ENCODE data around the gene IPO13. TPM values are rescaled to one million over a fixed set of nuclear protein-coding genes. Genes with fewer than 3 reads are reported as not detected.

The IPO13 gene, protein sequence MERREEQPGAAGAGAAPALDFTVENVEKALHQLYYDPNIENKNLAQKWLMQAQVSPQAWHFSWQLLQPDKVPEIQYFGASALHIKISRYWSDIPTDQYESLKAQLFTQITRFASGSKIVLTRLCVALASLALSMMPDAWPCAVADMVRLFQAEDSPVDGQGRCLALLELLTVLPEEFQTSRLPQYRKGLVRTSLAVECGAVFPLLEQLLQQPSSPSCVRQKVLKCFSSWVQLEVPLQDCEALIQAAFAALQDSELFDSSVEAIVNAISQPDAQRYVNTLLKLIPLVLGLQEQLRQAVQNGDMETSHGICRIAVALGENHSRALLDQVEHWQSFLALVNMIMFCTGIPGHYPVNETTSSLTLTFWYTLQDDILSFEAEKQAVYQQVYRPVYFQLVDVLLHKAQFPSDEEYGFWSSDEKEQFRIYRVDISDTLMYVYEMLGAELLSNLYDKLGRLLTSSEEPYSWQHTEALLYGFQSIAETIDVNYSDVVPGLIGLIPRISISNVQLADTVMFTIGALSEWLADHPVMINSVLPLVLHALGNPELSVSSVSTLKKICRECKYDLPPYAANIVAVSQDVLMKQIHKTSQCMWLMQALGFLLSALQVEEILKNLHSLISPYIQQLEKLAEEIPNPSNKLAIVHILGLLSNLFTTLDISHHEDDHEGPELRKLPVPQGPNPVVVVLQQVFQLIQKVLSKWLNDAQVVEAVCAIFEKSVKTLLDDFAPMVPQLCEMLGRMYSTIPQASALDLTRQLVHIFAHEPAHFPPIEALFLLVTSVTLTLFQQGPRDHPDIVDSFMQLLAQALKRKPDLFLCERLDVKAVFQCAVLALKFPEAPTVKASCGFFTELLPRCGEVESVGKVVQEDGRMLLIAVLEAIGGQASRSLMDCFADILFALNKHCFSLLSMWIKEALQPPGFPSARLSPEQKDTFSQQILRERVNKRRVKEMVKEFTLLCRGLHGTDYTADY
- 10 to 100 TPM; 28.4 to 43.1 TPM for total RNA-seq

DNA sequence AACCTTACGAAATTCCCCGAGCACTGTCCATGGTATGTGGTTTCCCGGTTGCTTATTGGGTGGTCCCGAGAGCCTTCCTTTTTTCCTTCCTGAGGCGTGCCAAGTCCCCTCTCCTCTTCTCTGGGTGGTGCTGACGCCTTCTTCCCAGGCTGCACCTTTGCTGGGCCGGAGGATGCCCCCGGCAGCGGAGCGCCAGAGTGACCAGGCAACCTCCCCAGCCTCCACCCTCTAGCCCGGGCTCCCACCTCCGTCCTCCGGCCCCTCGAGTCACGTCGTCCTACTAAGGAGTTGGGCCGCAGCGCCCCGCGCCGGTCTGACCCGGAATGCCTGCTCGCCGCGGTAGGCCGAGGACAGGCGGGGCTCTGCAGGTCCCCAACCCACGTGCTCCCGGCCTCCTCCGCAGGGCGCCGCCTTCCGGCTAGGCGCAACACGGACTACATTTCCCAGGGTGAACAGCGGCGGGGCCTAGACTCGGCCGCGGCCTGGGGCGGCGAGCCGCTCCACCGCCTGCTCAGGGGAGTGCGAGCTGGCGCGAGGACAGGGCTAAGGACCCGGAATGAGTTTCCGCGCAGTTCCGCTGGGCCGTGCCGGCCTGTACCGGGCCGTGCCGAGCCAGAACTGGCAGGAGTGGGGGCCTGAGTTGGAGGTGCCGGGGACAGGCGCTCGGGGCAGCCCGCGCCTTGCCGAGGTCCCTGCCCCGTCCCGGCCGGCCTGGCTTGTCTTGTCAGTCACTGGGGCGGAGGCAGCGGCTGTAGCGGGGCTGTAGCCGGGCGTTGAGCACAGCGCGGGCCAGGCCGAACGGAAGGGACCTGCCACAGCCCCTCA lies at the start of gene IPO13:
IPO13 (plus strand) TSS at position 715 of the 825 bp plus-strand sequence. CDS start 651 bp downstream, outside the sequence.
- H3K27me3 Mint-ChIP-seq, result no peaks in the 10 kb centered on the region
- DNase-seq (ENCODE audit: low spot score), result peak; percentile 98
- peak within 1 kb of the TSS; percentile 86 to 95 for H3K27ac Mint-ChIP-seq
- H3K4me1 Mint-ChIP-seq (ENCODE audit: low read depth in 2 of 2), result peaks cover 29 to 40% of the 10 kb centered on the region in 2 donors
- H3K9me3 Mint-ChIP-seq, result no peaks in the 10 kb centered on the region
- ATAC-seq, result peak; percentile 98 to 99
- peak within 1 kb of the TSS; percentile 95 for H3K4me3 Mint-ChIP-seq
- H3K36me3 Mint-ChIP-seq, result peaks cover 7% of the 10 kb centered on the region

DNA sequence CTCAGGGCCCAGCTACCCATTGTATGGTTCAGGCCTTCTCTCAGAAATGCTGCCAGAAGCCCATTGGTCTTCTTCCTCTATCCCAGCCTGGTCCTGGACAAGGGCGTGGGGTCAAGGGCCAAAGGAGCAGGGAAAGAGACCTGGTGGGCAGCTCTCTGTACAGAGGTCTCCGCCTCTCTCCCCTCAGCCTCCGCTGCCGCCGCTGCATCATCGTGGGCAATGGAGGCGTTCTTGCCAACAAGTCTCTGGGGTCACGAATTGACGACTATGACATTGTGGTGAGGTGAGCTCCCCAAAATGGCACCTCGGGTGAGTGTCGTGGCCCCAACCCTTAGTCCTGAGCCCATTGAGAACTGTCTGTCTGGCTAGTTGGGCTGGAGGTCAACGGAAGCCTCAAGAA lies 47.8 kb upstream of the IPO13 start:
- no peak overlapping the region for H3K4me3 Mint-ChIP-seq
- ATAC-seq (no peak), DNase-seq (ENCODE audit: low spot score) (no peak)
- peaks cover 0 to 4% of the 10 kb centered on the region in 2 donors for H3K4me1 Mint-ChIP-seq (ENCODE audit: low read depth in 2 of 2)
- H3K27ac Mint-ChIP-seq, result no peak overlapping the region
- no peaks in the 10 kb centered on the region for H3K9me3 Mint-ChIP-seq
- H3K36me3 Mint-ChIP-seq, result no peaks in the 10 kb centered on the region
- no peaks in the 10 kb centered on the region for H3K27me3 Mint-ChIP-seq

DNA sequence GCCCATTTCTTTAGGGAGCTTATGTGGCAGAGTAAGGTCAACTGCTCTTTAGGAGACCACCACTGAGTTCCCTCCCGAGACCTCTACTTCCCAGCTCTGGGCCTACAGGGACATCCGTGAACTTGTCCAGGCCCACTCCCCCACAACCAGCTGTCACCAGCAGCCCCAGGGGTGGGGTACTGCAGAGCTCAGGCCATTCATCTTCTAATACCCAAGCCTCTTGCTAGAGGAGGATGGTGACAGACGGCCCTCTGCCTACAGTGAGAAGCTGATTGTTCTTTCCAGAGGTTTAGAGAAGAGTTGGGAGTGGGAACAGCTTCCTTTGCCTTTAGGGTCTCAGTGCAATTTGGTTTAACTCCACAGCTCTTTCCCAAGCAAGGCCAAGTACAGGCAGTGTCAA lies 46.4 kb upstream of the IPO13 start:
- H3K27me3 Mint-ChIP-seq, result no peaks in the 10 kb centered on the region
- no peak overlapping the region for H3K4me3 Mint-ChIP-seq
- ATAC-seq (no peak), DNase-seq (ENCODE audit: low spot score) (no peak)
- H3K27ac Mint-ChIP-seq, result no peak overlapping the region
- H3K4me1 Mint-ChIP-seq (ENCODE audit: low read depth in 2 of 2), result peaks cover 0 to 4% of the 10 kb centered on the region in 2 donors
- H3K9me3 Mint-ChIP-seq, result no peaks in the 10 kb centered on the region
- H3K36me3 Mint-ChIP-seq, result no peaks in the 10 kb centered on the region

DNA sequence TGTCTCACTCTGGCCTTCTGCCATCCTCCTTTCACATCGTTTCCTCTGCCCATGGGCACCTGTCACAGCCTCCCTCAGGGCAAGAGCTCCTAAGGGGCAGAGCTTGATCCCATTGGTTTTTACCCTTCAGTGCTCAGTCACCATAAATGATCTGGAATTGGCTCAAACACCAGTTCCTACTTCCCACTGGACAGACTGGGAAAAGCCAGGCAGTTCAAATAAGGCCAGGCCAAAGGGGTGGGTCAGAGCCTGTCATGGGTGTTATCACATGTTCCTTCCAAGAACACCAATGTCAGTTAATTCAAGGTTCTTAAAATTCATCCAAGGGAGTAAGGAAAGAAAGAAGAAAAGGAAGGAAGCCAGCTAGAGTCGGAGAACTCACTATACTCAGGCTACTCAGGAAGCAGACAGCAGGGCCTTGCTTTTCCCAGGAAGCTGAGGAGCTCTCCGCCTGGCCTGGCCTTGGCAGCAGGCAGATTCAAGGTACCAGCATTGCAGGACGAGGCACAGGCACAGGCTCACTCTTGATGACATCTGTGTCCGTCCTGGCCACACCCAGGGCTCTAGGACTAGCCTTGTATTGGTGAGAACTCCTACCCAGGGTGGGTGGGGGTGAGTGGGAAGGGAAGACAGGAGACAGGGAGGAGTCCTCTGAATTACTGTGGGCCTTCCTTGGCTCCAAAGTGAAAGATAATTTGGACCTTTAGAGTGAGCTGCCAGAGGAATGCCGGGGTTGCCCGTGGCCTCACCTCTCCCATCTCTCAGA lies 45.4 kb upstream of the IPO13 start:
- ATAC-seq, result no peak
- Mint-ChIP-seq H3K36me3 (no peaks in the 10 kb centered on the region), H3K9me3 (no peaks in the 10 kb centered on the region), H3K4me1 (ENCODE audit: low read depth in 2 of 2) (peaks cover 0 to 4% of the 10 kb centered on the region in 2 donors), H3K4me3 (no peak overlapping the region), H3K27ac (no peak overlapping the region), H3K27me3 (no peaks in the 10 kb centered on the region)
- DNase-seq (ENCODE audit: low spot score), result no peak

DNA sequence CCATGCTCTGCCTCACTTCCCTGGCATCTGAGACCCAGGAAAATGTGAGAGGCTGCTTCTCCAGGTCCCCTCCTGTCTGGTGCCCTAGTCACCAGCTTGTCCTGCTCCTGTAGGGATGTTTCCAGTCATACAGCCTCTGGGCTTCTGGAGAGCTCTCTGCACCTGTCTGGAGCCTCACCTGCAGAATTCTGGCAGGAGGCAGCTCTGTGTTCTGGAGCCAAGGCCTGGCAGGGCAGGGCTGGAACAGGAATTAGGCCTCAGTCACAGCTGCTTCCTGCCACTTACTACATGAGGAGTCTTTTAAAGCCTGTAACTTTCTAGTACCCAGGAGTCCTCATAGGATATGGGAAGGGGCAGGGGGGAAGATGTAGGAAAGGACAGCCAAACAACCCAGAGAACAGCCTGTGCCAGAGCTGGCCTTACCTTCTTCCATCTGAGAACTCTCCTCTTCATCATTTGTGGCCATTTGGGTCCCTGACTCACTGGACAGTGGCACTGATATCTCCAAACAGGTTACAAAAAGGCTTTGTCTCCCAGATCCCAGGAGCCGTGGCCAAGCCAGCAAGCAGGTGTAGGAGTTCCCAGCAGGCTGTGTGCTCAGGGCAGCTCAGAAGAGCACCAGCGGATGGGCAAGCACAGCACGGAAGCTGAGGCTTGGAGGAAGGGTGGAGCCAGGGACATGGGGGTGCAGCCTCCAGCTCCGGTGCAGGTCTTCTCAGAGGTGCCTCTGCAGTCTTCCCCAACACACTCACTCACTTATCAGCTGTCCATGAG lies 44.5 kb upstream of the IPO13 start:
- H3K4me3 Mint-ChIP-seq, result no peak overlapping the region
- H3K27ac Mint-ChIP-seq, result no peak overlapping the region
- ATAC-seq, result no peak

DNA sequence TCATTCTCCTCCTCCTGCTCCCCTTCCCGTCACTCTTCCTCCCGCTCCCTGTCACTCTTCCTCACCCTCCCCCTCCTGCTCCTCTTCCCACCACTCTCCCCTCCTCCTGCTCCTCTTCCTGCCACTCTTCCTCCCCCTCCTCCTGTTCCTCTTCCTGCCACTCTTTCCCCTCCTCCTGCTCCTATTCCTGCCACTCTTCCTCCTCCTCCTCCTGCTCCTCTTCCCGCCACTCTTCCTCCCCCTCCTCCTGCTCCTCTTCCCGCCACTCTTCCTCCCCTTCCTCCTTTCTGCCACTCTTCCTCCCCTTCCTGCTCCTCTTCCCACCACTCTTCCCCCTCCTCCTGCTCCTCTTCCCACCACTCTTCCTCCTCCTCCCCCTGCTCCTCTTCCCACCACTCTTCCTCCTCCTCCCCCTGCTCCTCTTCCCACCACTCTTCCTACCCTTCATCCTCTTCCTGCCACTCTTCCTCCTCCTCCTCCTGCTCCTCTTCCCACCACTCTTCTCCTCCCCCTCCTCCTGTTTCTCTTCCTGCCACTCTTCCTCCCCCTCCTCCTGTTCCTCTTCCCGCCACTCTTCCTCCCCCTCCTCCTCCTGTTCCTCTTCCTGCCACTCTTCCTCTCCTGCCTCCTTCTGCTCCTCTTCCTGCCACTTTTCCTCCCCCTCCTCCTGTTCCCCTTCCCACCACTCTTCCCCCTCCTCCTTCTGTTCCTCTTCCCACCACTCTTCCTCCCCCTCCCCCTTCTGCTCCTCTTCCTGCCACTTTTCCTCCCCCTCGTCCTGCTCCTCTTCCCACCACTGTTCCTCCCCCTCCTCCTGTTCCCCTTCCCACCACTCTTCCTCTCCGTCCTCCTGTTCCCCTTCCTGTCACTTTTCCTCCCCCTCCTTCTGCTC lies 41.8 kb upstream of the IPO13 start:
- Mint-ChIP-seq H3K9me3 (no peaks in the 10 kb centered on the region), H3K36me3 (no peaks in the 10 kb centered on the region), H3K4me3 (no peak overlapping the region), H3K27me3 (no peaks in the 10 kb centered on the region), H3K27ac (no peak overlapping the region), H3K4me1 (ENCODE audit: low read depth in 2 of 2) (no peaks in the 10 kb centered on the region)
- no peak for DNase-seq (ENCODE audit: low spot score)
- no peak for ATAC-seq

More for the DNA sequence above, 44.5 kb upstream of the IPO13 start:
- no peaks in the 10 kb centered on the region for H3K9me3 Mint-ChIP-seq
- peaks cover 0 to 3% of the 10 kb centered on the region in 2 donors for H3K4me1 Mint-ChIP-seq (ENCODE audit: low read depth in 2 of 2)
- no peaks in the 10 kb centered on the region for H3K36me3 Mint-ChIP-seq
- DNase-seq (ENCODE audit: low spot score), result no peak
- no peaks in the 10 kb centered on the region for H3K27me3 Mint-ChIP-seq

DNA sequence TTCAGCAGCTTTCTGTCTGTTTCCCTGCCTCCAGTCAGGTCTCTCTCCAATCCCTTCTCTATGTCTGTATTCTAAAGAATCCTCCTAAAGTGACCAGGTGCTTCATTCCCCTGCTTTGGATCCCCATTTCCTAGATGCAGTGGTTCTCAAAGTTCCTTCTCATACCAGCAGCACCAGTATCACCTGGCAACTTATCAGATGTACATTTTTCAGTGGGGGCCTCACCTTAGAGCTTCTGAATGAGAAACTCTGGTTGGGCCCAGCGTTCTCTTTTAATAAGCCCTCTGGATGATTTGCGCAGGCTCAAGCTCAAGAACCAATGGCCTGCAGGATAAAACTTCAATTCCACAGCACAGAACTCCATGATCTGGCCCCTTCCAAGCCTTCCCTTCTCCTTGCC lies 38.5 kb upstream of the IPO13 start:
- H3K27ac Mint-ChIP-seq, result no peak overlapping the region
- no peaks in the 10 kb centered on the region for H3K9me3 Mint-ChIP-seq
- ATAC-seq (no peak), DNase-seq (ENCODE audit: low spot score) (no peak)
- no peak overlapping the region for H3K4me3 Mint-ChIP-seq
- no peaks in the 10 kb centered on the region for H3K27me3 Mint-ChIP-seq
- no peaks in the 10 kb centered on the region for H3K36me3 Mint-ChIP-seq
- no peaks in the 10 kb centered on the region for H3K4me1 Mint-ChIP-seq (ENCODE audit: low read depth in 2 of 2)

DNA sequence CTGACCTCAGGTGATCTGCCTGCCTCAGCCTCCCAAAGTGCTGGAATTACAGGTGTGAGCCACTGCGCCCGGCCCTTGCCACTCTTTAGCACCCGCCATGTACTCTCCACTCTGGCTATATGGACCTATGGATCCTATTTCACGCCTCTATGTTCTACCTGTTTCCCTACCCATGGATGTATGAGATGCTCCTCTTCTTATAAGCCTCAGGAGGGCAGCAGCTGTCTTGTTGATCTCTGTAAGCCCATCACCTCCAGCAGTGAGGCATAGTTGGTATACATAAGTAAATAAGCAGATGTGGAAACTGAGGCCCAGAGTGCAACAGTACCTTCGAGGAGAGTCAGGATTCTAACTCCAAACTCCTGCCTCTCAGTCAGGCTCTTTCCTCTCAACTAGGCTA lies 37.9 kb upstream of the IPO13 start:
- no peaks in the 10 kb centered on the region for H3K4me1 Mint-ChIP-seq (ENCODE audit: low read depth in 2 of 2)
- no peak overlapping the region for H3K27ac Mint-ChIP-seq
- no peak overlapping the region for H3K4me3 Mint-ChIP-seq
- H3K9me3 Mint-ChIP-seq, result no peaks in the 10 kb centered on the region
- H3K27me3 Mint-ChIP-seq, result no peaks in the 10 kb centered on the region
- no peaks in the 10 kb centered on the region for H3K36me3 Mint-ChIP-seq
- ATAC-seq (no peak), DNase-seq (ENCODE audit: low spot score) (no peak)

DNA sequence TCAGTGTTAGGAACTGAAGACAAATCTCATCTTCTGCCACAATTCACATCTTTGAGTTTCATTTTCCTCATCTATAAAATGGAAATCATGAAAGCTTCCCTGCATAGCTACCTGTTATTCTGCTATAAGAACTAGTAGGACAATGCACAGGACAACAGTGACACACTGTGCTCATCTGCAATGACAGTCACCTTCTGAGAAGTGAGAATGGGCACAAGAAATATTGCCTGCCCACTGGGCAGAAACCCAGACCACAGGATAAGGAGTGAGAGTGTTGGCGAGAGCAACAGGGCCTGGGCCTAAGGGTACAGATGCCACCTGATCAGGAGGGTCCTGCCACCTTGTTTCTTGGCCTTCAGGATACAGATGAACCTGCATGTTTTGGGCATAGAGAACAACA lies 36.4 kb upstream of the IPO13 start:
- DNase-seq (ENCODE audit: low spot score) (no peak), ATAC-seq (no peak)
- Mint-ChIP-seq H3K27me3 (no peaks in the 10 kb centered on the region), H3K4me3 (no peak overlapping the region), H3K36me3 (no peaks in the 10 kb centered on the region), H3K27ac (no peak overlapping the region), H3K4me1 (ENCODE audit: low read depth in 2 of 2) (no peaks in the 10 kb centered on the region), H3K9me3 (no peaks in the 10 kb centered on the region)

DNA sequence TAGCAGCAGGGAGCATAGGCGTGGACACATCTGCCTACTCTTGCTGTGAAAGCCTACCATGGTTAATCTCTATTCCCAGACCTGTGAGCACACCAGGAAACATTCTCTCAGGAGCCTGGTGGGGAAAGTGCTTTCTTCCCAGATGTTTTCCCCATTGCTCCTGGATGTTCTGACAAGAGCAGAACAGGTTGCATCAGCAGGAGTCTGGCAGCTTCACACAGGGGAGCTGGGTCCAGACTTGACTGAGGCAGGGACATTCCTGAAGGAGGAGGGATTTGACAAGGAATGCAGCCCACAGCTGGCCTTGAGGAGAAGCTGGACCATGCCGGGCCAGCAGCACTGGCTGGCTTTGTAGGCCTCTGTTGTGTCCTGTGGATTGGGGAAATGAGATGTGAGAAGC lies 34.1 kb upstream of the IPO13 start:
- H3K27ac Mint-ChIP-seq, result no peak overlapping the region
- no peaks in the 10 kb centered on the region for H3K4me1 Mint-ChIP-seq (ENCODE audit: low read depth in 2 of 2)

DNA sequence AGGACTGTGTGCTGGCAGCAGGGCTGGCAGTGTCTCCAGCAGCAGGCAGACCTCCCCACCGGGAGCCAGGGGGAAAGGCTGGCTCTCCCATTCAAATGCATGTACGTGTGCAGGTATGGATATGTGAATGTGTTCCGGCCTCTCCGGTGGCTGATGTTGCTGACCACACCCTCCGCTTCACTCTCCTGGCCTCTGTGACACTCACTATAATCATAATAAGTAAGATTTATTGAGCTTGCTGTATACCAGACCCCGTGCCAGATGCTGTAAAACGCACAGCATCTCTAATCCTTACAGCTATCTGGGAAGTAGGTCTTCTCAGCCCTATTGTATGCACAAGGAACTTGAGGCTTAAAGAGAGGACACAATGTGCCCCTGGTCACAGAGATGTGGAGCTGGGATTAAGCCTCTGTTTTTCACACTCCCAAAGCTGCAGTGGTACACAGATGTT lies 33.7 kb upstream of the IPO13 start:
- H3K27ac Mint-ChIP-seq, result no peak overlapping the region

More for the DNA sequence above, 34.1 kb upstream of the IPO13 start:
- H3K4me3 Mint-ChIP-seq, result no peak overlapping the region
- H3K36me3 Mint-ChIP-seq, result no peaks in the 10 kb centered on the region
- H3K9me3 Mint-ChIP-seq, result no peaks in the 10 kb centered on the region
- ATAC-seq, result no peak
- H3K27me3 Mint-ChIP-seq, result no peaks in the 10 kb centered on the region
- DNase-seq (ENCODE audit: low spot score), result no peak

More for the DNA sequence above, 33.7 kb upstream of the IPO13 start:
- H3K4me3 Mint-ChIP-seq, result no peak overlapping the region
- ATAC-seq, result no peak
- no peaks in the 10 kb centered on the region for H3K27me3 Mint-ChIP-seq
- H3K4me1 Mint-ChIP-seq (ENCODE audit: low read depth in 2 of 2), result no peaks in the 10 kb centered on the region
- no peak for DNase-seq (ENCODE audit: low spot score)
- no peaks in the 10 kb centered on the region for H3K9me3 Mint-ChIP-seq
- H3K36me3 Mint-ChIP-seq, result no peaks in the 10 kb centered on the region
